ENCODE data around the gene RNF148. TPM values are rescaled to one million over a fixed set of nuclear protein-coding genes. Genes with fewer than 3 reads are reported as not detected.

RNF148 gene
- total RNA-seq, 6 experiments from 2014 or later, result 0.25 to 0.68 (median 0.33) TPM

DNA sequence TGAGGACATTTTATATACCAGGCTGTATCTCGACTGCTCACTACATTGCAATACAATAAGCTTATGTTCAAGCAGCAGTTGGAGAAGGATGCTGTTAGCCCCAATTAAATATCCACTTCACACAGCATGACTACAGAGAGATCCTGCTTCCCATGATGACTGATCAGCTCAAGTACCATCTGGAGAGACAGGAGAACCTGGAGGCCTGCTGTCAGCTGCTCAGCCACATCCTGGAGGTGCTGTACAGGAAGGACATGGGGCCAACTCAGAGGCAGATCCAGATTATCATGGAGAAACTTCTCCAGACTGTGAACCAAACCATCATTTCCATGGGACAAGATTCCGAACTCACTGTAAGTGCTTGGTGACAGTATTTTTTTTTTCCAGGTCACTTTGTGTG is 26.3 kb downstream of the RNF148 start:
- Histone ChIP-seq H3K4me3 (no peak overlapping the region), H3K27me3 (no peaks in the 10 kb centered on the region), H3K36me3 (no peaks in the 10 kb centered on the region), H3K9me3 (no peaks in the 10 kb centered on the region), H3K27ac (no peak overlapping the region), H3K4me1 (no peaks in the 10 kb centered on the region)
- TF ChIP-seq, protein P1, sequence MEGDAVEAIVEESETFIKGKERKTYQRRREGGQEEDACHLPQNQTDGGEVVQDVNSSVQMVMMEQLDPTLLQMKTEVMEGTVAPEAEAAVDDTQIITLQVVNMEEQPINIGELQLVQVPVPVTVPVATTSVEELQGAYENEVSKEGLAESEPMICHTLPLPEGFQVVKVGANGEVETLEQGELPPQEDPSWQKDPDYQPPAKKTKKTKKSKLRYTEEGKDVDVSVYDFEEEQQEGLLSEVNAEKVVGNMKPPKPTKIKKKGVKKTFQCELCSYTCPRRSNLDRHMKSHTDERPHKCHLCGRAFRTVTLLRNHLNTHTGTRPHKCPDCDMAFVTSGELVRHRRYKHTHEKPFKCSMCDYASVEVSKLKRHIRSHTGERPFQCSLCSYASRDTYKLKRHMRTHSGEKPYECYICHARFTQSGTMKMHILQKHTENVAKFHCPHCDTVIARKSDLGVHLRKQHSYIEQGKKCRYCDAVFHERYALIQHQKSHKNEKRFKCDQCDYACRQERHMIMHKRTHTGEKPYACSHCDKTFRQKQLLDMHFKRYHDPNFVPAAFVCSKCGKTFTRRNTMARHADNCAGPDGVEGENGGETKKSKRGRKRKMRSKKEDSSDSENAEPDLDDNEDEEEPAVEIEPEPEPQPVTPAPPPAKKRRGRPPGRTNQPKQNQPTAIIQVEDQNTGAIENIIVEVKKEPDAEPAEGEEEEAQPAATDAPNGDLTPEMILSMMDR (IDR thresholded peaks at IDR 0.05), result no peak
- no peak for TF ChIP-seq POLR2A (IDR thresholded peaks at IDR 0.05)
- no peak for ATAC-seq
- intact Hi-C loops (cut with DNase I), result no loop called here
- WGBS (ENCODE audit: insufficient coverage, low coverage, low lambda C conversion rate, missing lambda C conversion rate), result 81% methylated on average over 2 of the region's 2 CpGs
- DNase-seq, result no peak

DNA sequence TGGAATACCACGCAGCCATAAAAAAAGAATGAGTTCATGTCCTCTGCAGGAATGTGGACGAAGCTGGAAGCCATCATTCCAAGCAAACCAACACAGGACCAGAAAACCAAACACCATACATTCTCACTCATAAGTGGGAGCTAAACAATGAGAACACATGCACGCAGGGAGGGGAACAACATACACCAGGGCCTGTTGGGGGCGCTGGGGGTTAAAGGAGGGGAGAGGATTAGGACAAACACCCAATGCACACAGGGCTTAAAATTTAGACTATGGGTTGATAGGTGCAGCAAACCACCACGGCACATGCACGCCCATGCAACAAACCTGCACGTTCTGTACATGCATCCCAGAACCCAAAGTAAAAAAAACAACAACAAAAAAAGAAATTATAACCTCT is 27.1 kb downstream of the RNF148 start:
- TF ChIP-seq, protein P1 (IDR thresholded peaks at IDR 0.05), result no peak
- TF ChIP-seq POLR2A (IDR thresholded peaks at IDR 0.05), result no peak
- Histone ChIP-seq H3K4me3 (no peak overlapping the region), H3K27ac (no peak overlapping the region), H3K36me3 (no peaks in the 10 kb centered on the region), H3K27me3 (no peaks in the 10 kb centered on the region), H3K9me3 (no peaks in the 10 kb centered on the region), H3K4me1 (no peaks in the 10 kb centered on the region)
- intact Hi-C loops (cut with DNase I), result no loop called here
- 86% methylated on average over 7 of the region's 7 CpGs for WGBS (ENCODE audit: insufficient coverage, low coverage, low lambda C conversion rate, missing lambda C conversion rate)
- ATAC-seq (no peak), DNase-seq (no peak)

DNA sequence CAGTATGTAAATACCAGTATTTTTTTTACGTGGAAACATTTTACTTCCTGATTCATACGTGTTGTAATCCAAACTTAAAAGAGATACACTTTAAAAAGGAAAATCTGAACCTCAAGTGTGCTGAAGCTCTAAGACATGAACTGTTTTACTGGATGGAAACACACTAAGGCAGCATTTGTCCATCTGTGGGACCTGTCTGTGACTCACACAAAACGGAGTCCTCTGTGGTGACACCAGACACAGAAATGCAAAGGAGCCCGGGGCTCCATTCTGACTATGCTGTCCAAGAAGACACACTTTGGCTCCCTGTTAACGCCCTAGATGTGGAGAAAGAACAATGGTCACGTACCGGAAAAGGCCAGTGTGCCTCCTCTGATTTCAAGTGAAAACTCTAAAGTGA is 27.7 kb downstream of the RNF148 start:
- ATAC-seq, result no peak
- Histone ChIP-seq H3K4me3 (no peak overlapping the region), H3K36me3 (no peaks in the 10 kb centered on the region), H3K9me3 (no peaks in the 10 kb centered on the region), H3K27me3 (no peaks in the 10 kb centered on the region), H3K4me1 (no peaks in the 10 kb centered on the region), H3K27ac (no peak overlapping the region)
- 69% methylated on average over 7 of the region's 7 CpGs for WGBS (ENCODE audit: insufficient coverage, low coverage, low lambda C conversion rate, missing lambda C conversion rate)
- TF ChIP-seq, protein P1 (IDR thresholded peaks at IDR 0.05), result no peak
- no peak for TF ChIP-seq POLR2A (IDR thresholded peaks at IDR 0.05)
- intact Hi-C loops (cut with DNase I), result no loop called here
- DNase-seq, result no peak

DNA sequence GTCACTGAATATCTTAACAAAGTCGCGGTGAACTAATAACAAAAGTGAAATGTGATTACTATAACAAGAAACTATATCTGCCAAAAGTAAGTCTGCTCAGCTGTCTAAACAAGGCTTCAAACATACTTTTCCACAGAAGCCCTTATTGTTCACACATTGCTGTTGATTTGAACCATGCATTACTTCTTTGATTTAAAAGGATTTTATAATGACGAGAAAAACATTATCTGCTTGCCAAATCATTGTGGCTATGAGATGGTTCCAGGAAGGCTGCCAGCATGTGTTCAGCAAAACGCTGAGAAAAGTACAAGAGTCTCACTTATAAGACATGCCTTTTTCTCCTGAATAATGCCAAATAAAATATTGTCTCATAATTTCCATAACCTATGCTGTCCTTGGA is 28.2 kb downstream of the RNF148 start:
- WGBS (ENCODE audit: insufficient coverage, low coverage, low lambda C conversion rate, missing lambda C conversion rate), result 44% methylated on average over 4 of the region's 4 CpGs
- no peak for DNase-seq
- TF ChIP-seq POLR2A (IDR thresholded peaks at IDR 0.05), result no peak
- TF ChIP-seq, protein P1 (IDR thresholded peaks at IDR 0.05), result no peak
- Histone ChIP-seq H3K9me3 (no peaks in the 10 kb centered on the region), H3K4me1 (no peaks in the 10 kb centered on the region), H3K27ac (no peak overlapping the region), H3K27me3 (no peaks in the 10 kb centered on the region), H3K4me3 (no peak overlapping the region), H3K36me3 (no peaks in the 10 kb centered on the region)
- ATAC-seq, result no peak
- intact Hi-C loops (cut with DNase I), result no loop called here

DNA sequence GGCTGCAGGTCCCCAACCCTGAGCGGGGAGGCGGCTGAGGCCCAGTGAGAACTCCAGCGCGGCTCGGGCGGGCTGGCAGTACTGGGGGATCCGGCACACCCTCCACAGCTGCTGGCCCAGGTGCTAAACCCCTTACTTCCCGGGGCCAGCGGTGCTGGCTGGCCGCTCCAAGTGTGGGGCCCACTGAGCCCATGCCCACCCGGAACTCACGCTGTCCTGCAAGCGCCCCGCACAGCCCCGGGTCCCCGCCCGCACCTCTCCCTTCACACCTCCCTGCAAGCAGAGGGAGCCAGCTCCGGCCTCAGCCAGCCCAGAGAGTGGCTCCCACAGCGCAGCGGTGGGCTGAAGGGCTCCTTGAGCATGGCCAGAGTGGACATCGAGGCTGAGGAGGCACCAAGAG is 28.8 kb downstream of the RNF148 start:
- no peak for ATAC-seq
- intact Hi-C loops (cut with DNase I), result no loop called here
- no peaks in the 10 kb centered on the region for H3K27me3 ChIP-seq
- TF ChIP-seq POLR2A (IDR thresholded peaks at IDR 0.05), result no peak
- TF ChIP-seq, protein P1 (IDR thresholded peaks at IDR 0.05), result no peak
- H3K36me3 ChIP-seq, result no peaks in the 10 kb centered on the region
- no peaks in the 10 kb centered on the region for H3K4me1 ChIP-seq
- DNase-seq, result no peak
- H3K4me3 ChIP-seq, result no peak overlapping the region
- H3K9me3 ChIP-seq, result no peaks in the 10 kb centered on the region
- no peak overlapping the region for H3K27ac ChIP-seq
- 95% methylated on average over 7 of the region's 21 CpGs for WGBS (ENCODE audit: insufficient coverage, low coverage, low lambda C conversion rate, missing lambda C conversion rate)

Data from right lobe of liver (tissue), 6 donors.